ENCODE data around the gene ABCA2.

DNA sequence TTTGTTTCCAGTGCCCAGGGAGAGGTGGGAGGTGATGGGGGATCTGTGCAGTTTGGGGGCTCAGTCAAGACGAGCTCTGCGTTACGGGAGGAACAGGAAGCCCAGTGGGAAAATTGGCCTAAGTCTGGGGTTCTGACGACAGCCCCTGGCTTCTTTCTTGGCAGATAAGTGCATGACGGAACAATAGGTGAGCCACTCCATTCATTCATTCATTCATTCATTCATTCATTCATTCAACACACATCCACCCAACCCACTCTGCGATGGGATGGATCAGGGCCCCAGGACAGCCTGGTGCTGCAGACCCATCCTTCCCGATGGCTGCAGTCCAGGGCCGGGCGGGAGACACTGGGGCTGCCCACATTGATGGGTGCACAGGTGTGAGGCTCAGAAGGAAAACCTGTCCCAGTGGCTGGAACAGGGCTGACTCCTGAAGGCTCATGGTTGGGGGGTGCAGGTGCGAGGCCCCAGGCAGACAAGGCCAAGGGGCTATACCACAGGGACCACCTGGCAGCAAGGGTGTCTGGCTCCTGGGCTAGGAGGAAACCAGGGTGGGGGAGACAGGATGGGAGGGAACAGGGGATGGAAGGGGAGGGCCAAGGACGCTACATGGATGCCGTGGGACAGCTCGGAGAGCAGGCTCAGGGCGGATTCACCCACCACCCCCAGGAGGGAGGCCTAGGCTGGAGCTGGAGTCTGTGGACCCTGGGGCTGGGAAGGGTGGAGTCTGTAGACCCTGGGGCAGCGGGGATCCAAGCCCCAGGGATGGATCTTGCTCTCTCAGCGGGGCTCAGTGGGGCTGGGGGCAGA is 47.2 kb downstream of the ABCA2 start:
- TF ChIP-seq RARB (CRISPR knock-in tag; IDR thresholded peaks at IDR 0.05): no peak
- no peak for TF ChIP-seq ARNTL (CRISPR knock-in tag; IDR thresholded peaks at IDR 0.05; ENCODE audit: borderline replicate concordance, low read depth)
- TF ChIP-seq ISL1 (CRISPR knock-in tag; IDR thresholded peaks at IDR 0.05): no peak
- TF ChIP-seq, protein P1, sequence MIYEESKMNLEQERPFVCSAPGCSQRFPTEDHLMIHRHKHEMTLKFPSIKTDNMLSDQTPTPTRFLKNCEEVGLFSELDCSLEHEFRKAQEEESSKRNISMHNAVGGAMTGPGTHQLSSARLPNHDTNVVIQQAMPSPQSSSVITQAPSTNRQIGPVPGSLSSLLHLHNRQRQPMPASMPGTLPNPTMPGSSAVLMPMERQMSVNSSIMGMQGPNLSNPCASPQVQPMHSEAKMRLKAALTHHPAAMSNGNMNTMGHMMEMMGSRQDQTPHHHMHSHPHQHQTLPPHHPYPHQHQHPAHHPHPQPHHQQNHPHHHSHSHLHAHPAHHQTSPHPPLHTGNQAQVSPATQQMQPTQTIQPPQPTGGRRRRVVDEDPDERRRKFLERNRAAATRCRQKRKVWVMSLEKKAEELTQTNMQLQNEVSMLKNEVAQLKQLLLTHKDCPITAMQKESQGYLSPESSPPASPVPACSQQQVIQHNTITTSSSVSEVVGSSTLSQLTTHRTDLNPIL (CRISPR knock-in tag; IDR thresholded peaks at IDR 0.05; ENCODE audit: low read depth): no peak
- TF ChIP-seq PPARA (CRISPR knock-in tag; IDR thresholded peaks at IDR 0.05; ENCODE audit: borderline replicate concordance): no peak
- no peak for TF ChIP-seq ZFP3 (CRISPR knock-in tag; IDR thresholded peaks at IDR 0.05)
- no peak for TF ChIP-seq TCF4 (CRISPR knock-in tag; IDR thresholded peaks at IDR 0.05; ENCODE audit: borderline replicate concordance)
- TF ChIP-seq, protein P2, sequence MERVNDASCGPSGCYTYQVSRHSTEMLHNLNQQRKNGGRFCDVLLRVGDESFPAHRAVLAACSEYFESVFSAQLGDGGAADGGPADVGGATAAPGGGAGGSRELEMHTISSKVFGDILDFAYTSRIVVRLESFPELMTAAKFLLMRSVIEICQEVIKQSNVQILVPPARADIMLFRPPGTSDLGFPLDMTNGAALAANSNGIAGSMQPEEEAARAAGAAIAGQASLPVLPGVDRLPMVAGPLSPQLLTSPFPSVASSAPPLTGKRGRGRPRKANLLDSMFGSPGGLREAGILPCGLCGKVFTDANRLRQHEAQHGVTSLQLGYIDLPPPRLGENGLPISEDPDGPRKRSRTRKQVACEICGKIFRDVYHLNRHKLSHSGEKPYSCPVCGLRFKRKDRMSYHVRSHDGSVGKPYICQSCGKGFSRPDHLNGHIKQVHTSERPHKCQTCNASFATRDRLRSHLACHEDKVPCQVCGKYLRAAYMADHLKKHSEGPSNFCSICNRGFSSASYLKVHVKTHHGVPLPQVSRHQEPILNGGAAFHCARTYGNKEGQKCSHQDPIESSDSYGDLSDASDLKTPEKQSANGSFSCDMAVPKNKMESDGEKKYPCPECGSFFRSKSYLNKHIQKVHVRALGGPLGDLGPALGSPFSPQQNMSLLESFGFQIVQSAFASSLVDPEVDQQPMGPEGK (CRISPR knock-in tag; IDR thresholded peaks at IDR 0.05; ENCODE audit: borderline replicate concordance): no peak
- TF ChIP-seq, protein P3, sequence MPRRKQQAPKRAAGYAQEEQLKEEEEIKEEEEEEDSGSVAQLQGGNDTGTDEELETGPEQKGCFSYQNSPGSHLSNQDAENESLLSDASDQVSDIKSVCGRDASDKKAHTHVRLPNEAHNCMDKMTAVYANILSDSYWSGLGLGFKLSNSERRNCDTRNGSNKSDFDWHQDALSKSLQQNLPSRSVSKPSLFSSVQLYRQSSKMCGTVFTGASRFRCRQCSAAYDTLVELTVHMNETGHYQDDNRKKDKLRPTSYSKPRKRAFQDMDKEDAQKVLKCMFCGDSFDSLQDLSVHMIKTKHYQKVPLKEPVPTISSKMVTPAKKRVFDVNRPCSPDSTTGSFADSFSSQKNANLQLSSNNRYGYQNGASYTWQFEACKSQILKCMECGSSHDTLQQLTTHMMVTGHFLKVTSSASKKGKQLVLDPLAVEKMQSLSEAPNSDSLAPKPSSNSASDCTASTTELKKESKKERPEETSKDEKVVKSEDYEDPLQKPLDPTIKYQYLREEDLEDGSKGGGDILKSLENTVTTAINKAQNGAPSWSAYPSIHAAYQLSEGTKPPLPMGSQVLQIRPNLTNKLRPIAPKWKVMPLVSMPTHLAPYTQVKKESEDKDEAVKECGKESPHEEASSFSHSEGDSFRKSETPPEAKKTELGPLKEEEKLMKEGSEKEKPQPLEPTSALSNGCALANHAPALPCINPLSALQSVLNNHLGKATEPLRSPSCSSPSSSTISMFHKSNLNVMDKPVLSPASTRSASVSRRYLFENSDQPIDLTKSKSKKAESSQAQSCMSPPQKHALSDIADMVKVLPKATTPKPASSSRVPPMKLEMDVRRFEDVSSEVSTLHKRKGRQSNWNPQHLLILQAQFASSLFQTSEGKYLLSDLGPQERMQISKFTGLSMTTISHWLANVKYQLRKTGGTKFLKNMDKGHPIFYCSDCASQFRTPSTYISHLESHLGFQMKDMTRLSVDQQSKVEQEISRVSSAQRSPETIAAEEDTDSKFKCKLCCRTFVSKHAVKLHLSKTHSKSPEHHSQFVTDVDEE (CRISPR knock-in tag; IDR thresholded peaks at IDR 0.05): no peak
- TF ChIP-seq CSDC2 (CRISPR knock-in tag; IDR thresholded peaks at IDR 0.05): no peak
- TF ChIP-seq GLIS3 (CRISPR knock-in tag; IDR thresholded peaks at IDR 0.05): no peak
- TF ChIP-seq ESRRG (CRISPR knock-in tag; IDR thresholded peaks at IDR 0.05): no peak

Data from SK-N-SH treated with all-trans-retinoic acid at 6 μM for 48 hours (cell line).